GM21423 (cell line): ENCODE results near the gene CA10.

Experiments
- ATAC-seq: cut with Tn5 transposase; IDR thresholded peaks from one replicate; pipeline ENCODE4 v1.9.1; 2021; ENCODE audit warnings: mild to moderate bottlenecking, moderate library complexity; ENCODE audit not compliant: unreplicated experiment

Gene CA10

GRCh38 chr17:51820766-51821165 is 337.7 kb downstream of the CA10 start:
- no peak for ATAC-seq

- ATAC-seq: no peak
These were observed 338.3 kb downstream of the CA10 start for GRCh38 chr17:51820252-51820651.

GRCh38 chr17:51819341-51820219 is 338.9 kb downstream of the CA10 start:
- no peak for ATAC-seq

- no peak for ATAC-seq
These were observed 339.7 kb downstream of the CA10 start for GRCh38 chr17:51818777-51819176.

GRCh38 chr17:51817955-51818354 is 340.6 kb downstream of the CA10 start:
- ATAC-seq: no peak

GRCh38 chr17:51817117-51817516 is 341.4 kb downstream of the CA10 start:
- no peak for ATAC-seq

GRCh38 chr17:51815097-51815496 is 343.4 kb downstream of the CA10 start:
- no peak for ATAC-seq

GRCh38 chr17:51814521-51814920 is 344.0 kb downstream of the CA10 start:
- ATAC-seq: no peak

GRCh38 chr17:51813784-51814174 is 344.7 kb downstream of the CA10 start:
- ATAC-seq: no peak

GRCh38 chr17:51813140-51813783 is 345.3 kb downstream of the CA10 start:
- ATAC-seq: no peak

- no peak for ATAC-seq
These were observed 351.1 kb downstream of the CA10 start for GRCh38 chr17:51807460-51807859.

- no peak for ATAC-seq
These were observed 352.7 kb downstream of the CA10 start for GRCh38 chr17:51805765-51806164.

GRCh38 chr17:51805185-51805584 is 353.3 kb downstream of the CA10 start:
- ATAC-seq: no peak

GRCh38 chr17:51803161-51803560 is 355.4 kb downstream of the CA10 start:
- no peak for ATAC-seq

- ATAC-seq: no peak
These were observed 356.0 kb downstream of the CA10 start for GRCh38 chr17:51802544-51802943.

- no peak for ATAC-seq
These were observed 356.9 kb downstream of the CA10 start for GRCh38 chr17:51801626-51802025.

- ATAC-seq: no peak
These were observed 358.5 kb downstream of the CA10 start for GRCh38 chr17:51799981-51800380.

GRCh38 chr17:51799240-51799639 is 359.3 kb downstream of the CA10 start:
- no peak for ATAC-seq

- no peak for ATAC-seq
These were observed 361.4 kb downstream of the CA10 start for GRCh38 chr17:51797150-51797549.

GRCh38 chr17:51796026-51796425 is 362.5 kb downstream of the CA10 start:
- no peak for ATAC-seq

- ATAC-seq: no peak
These were observed 363.1 kb downstream of the CA10 start for GRCh38 chr17:51795401-51795800.

- ATAC-seq: no peak
These were observed 364.0 kb downstream of the CA10 start for GRCh38 chr17:51794466-51794865.
